AG08396 (cell line): ENCODE data around the gene CEBPG.

Source experiments
- DNase-seq: peaks from one replicate; pipeline ENCODE4 v3.0.0; 2012; ENCODE audit warnings: low spot score, mixed read lengths

The CEBPG gene

GRCh38 chr19:33373453-33374235, at the start of gene CEBPG:
TSS of gene CEBPG (plus strand) at chr19:33373709. CDS start at chr19:33379240, 5,531 bp downstream.
- DNase-seq = peak; percentile 100

GRCh38 chr19:33324628-33325027, 48.9 kb upstream of the CEBPG start:
- no peak for DNase-seq

- DNase-seq = no peak
Observed at GRCh38 chr19:33325920-33326319, 47.6 kb upstream of the CEBPG start.

GRCh38 chr19:33329060-33329459, 44.4 kb upstream of the CEBPG start:
- DNase-seq = no peak

GRCh38 chr19:33329736-33330135, 43.8 kb upstream of the CEBPG start:
- no peak for DNase-seq

- no peak for DNase-seq
Observed at GRCh38 chr19:33332248-33332647, 41.3 kb upstream of the CEBPG start.

GRCh38 chr19:33333151-33333550, 40.4 kb upstream of the CEBPG start:
- DNase-seq = no peak

- DNase-seq = no peak
Observed at GRCh38 chr19:33333642-33334041, 39.9 kb upstream of the CEBPG start.

GRCh38 chr19:33334271-33334670, 39.2 kb upstream of the CEBPG start:
- DNase-seq = no peak

- no peak for DNase-seq
Observed at GRCh38 chr19:33335446-33335845, 38.1 kb upstream of the CEBPG start.

- no peak for DNase-seq
Observed at GRCh38 chr19:33339016-33339984, 34.2 kb upstream of the CEBPG start.

- DNase-seq = no peak
Observed at GRCh38 chr19:33340991-33341390, 32.5 kb upstream of the CEBPG start.

- no peak for DNase-seq
Observed at GRCh38 chr19:33343301-33343700, 30.2 kb upstream of the CEBPG start.

GRCh38 chr19:33343859-33344572, 29.5 kb upstream of the CEBPG start:
- DNase-seq = no peak

- DNase-seq = no peak
Observed at GRCh38 chr19:33344573-33344925, 29.0 kb upstream of the CEBPG start.

- DNase-seq = no peak
Observed at GRCh38 chr19:33345163-33345562, 28.3 kb upstream of the CEBPG start.

GRCh38 chr19:33346665-33347064, 26.8 kb upstream of the CEBPG start:
- DNase-seq = no peak

- DNase-seq = no peak
Observed at GRCh38 chr19:33347300-33347699, 26.2 kb upstream of the CEBPG start.

GRCh38 chr19:33348301-33349010, 25.1 kb upstream of the CEBPG start:
- DNase-seq = no peak

- no peak for DNase-seq
Observed at GRCh38 chr19:33349319-33350289, 23.9 kb upstream of the CEBPG start.
